Effector memory CD4-positive, alpha-beta T cell (primary cell): ENCODE results near the gene KCNC1.

Experiments used
- DNase-seq, 3 donors: peaks; one replicate each; pipeline ENCODE4 v3.0.0-alpha.2; 2020
- H3K27ac ChIP-seq: 2 replicates; pipeline ENCODE4 v1.7.0; 2013; ENCODE audit warnings: mild to moderate bottlenecking, low read length, moderate library complexity; ENCODE audit not compliant: insufficient read depth, poor library complexity, severe bottlenecking
- H3K27me3 ChIP-seq: replicated peaks from 2 replicates; pipeline ENCODE4 v1.7.0; 2013; ENCODE audit warnings: mild to moderate bottlenecking, low read length; ENCODE audit not compliant: insufficient read depth, control insufficient read depth, poor library complexity, severe bottlenecking
- H3K36me3 ChIP-seq: 2 replicates; pipeline ENCODE4 v1.7.0; 2013; ENCODE audit warnings: mild to moderate bottlenecking, low read length, moderate library complexity; ENCODE audit not compliant: control insufficient read depth, insufficient read depth
- H3K4me1 ChIP-seq: 2 replicates; pipeline ENCODE4 v1.7.0; 2013; ENCODE audit warnings: low read length, mild to moderate bottlenecking; ENCODE audit not compliant: control insufficient read depth, insufficient read depth, poor library complexity, severe bottlenecking
- H3K4me3 ChIP-seq: 2 replicates; pipeline ENCODE4 v1.7.0; 2013; ENCODE audit warnings: low read length, low read depth, mild to moderate bottlenecking; ENCODE audit not compliant: insufficient read depth, poor library complexity, severe bottlenecking
- H3K9me3 ChIP-seq: 2 replicates; pipeline ENCODE4 v1.7.0; 2013; ENCODE audit warnings: mild to moderate bottlenecking, low read length, moderate library complexity; ENCODE audit not compliant: control insufficient read depth

KCNC1 gene

GRCh38 chr11:17766073-17766359, 31.4 kb downstream of the KCNC1 start:
- H3K4me1 ChIP-seq: no peaks in the 10 kb centered on the region
- DNase-seq: no peak
- H3K9me3 ChIP-seq: no peaks in the 10 kb centered on the region
- H3K27me3 ChIP-seq: no peaks in the 10 kb centered on the region
- no peak overlapping the region for H3K4me3 ChIP-seq
- H3K36me3 ChIP-seq: no peaks in the 10 kb centered on the region
- no peak overlapping the region for H3K27ac ChIP-seq

GRCh38 chr11:17766590-17766989, 32.0 kb downstream of the KCNC1 start:
- Histone ChIP-seq H3K27me3 (no peaks in the 10 kb centered on the region), H3K4me1 (no peaks in the 10 kb centered on the region), H3K36me3 (no peaks in the 10 kb centered on the region), H3K4me3 (no peak overlapping the region), H3K9me3 (no peaks in the 10 kb centered on the region), H3K27ac (no peak overlapping the region)
- DNase-seq: no peak

- no peak overlapping the region for H3K27ac ChIP-seq
- no peaks in the 10 kb centered on the region for H3K4me1 ChIP-seq
- no peaks in the 10 kb centered on the region for H3K9me3 ChIP-seq
- no peaks in the 10 kb centered on the region for H3K27me3 ChIP-seq
- DNase-seq: no peak
- H3K36me3 ChIP-seq: no peaks in the 10 kb centered on the region
- H3K4me3 ChIP-seq: no peak overlapping the region
Measured at GRCh38 chr11:17767301-17767885, 32.8 kb downstream of the KCNC1 start.

- Histone ChIP-seq H3K27me3 (no peaks in the 10 kb centered on the region), H3K4me1 (no peaks in the 10 kb centered on the region), H3K36me3 (no peaks in the 10 kb centered on the region), H3K4me3 (no peak overlapping the region), H3K27ac (no peak overlapping the region), H3K9me3 (no peaks in the 10 kb centered on the region)
- DNase-seq: no peak
Measured at GRCh38 chr11:17767914-17768313, 33.3 kb downstream of the KCNC1 start.

GRCh38 chr11:17768547-17768946, 34.0 kb downstream of the KCNC1 start:
- Histone ChIP-seq H3K9me3 (no peaks in the 10 kb centered on the region), H3K4me1 (no peaks in the 10 kb centered on the region), H3K4me3 (no peak overlapping the region), H3K36me3 (no peaks in the 10 kb centered on the region), H3K27me3 (no peaks in the 10 kb centered on the region), H3K27ac (no peak overlapping the region)
- DNase-seq: no peak

- no peak for DNase-seq
- Histone ChIP-seq H3K27ac (no peak overlapping the region), H3K4me1 (no peaks in the 10 kb centered on the region), H3K36me3 (no peaks in the 10 kb centered on the region), H3K27me3 (no peaks in the 10 kb centered on the region), H3K9me3 (no peaks in the 10 kb centered on the region), H3K4me3 (no peak overlapping the region)
Measured at GRCh38 chr11:17769218-17769617, 34.6 kb downstream of the KCNC1 start.

- Histone ChIP-seq H3K4me3 (no peak overlapping the region), H3K36me3 (no peaks in the 10 kb centered on the region), H3K27me3 (no peaks in the 10 kb centered on the region), H3K9me3 (no peaks in the 10 kb centered on the region), H3K4me1 (no peaks in the 10 kb centered on the region), H3K27ac (no peak overlapping the region)
- DNase-seq: no peak
Measured at GRCh38 chr11:17770048-17770652, 35.6 kb downstream of the KCNC1 start.

GRCh38 chr11:17770917-17771316, 36.3 kb downstream of the KCNC1 start:
- no peaks in the 10 kb centered on the region for H3K4me1 ChIP-seq
- no peak overlapping the region for H3K4me3 ChIP-seq
- no peak for DNase-seq
- H3K27me3 ChIP-seq: no peaks in the 10 kb centered on the region
- H3K36me3 ChIP-seq: no peaks in the 10 kb centered on the region
- no peak overlapping the region for H3K27ac ChIP-seq
- no peaks in the 10 kb centered on the region for H3K9me3 ChIP-seq

- Histone ChIP-seq H3K9me3 (no peaks in the 10 kb centered on the region), H3K4me3 (no peak overlapping the region), H3K36me3 (no peaks in the 10 kb centered on the region), H3K4me1 (no peaks in the 10 kb centered on the region), H3K27me3 (no peaks in the 10 kb centered on the region), H3K27ac (no peak overlapping the region)
- DNase-seq: no peak
Measured at GRCh38 chr11:17771415-17771814, 36.8 kb downstream of the KCNC1 start.

- H3K27me3 ChIP-seq: no peaks in the 10 kb centered on the region
- no peak overlapping the region for H3K27ac ChIP-seq
- H3K4me1 ChIP-seq: no peaks in the 10 kb centered on the region
- H3K4me3 ChIP-seq: no peak overlapping the region
- H3K36me3 ChIP-seq: no peaks in the 10 kb centered on the region
- no peak for DNase-seq
- H3K9me3 ChIP-seq: no peaks in the 10 kb centered on the region
Measured at GRCh38 chr11:17771841-17772401, 37.3 kb downstream of the KCNC1 start.
